D721Med (cell line): Measurements from ENCODE around the gene KRTAP20-3.

Experiments used
- DNase-seq: peaks from one replicate; pipeline ENCODE4 v3.0.0; 2011; ENCODE audit warnings: low spot score; ENCODE audit not compliant: insufficient read length
- FAIRE-seq: peaks from 2 replicates; lab custom pipeline; 2011; peaks lifted over from hg19 to GRCh38; lab: Jason Lieb, UNC
- CTCF ChIP-seq: IDR thresholded peaks from 2 replicates; pipeline ENCODE4 v1.5.1; 2012; ENCODE audit warnings: mild to moderate bottlenecking, control low read depth; ENCODE audit not compliant: insufficient read depth; ENCODE audit errors: missing control alignments

The KRTAP20-3 gene

GRCh38 chr21:30674312-30674711 lies 31.6 kb downstream of the KRTAP20-3 start:
- FAIRE-seq (no peak), DNase-seq (no peak)
- TF ChIP-seq CTCF, result no peak

- DNase-seq (no peak), FAIRE-seq (no peak)
- TF ChIP-seq CTCF, result no peak
Measured at GRCh38 chr21:30676737-30677136, 34.1 kb downstream of the KRTAP20-3 start.

- FAIRE-seq, result no peak
Measured at GRCh38 chr21:30680586-30680985, 37.9 kb downstream of the KRTAP20-3 start.

GRCh38 chr21:30684506-30684905 lies 41.8 kb downstream of the KRTAP20-3 start:
- no peak for TF ChIP-seq CTCF
- DNase-seq (no peak), FAIRE-seq (no peak)

More at GRCh38 chr21:30680586-30680985, 37.9 kb downstream of the KRTAP20-3 start:
- no peak for TF ChIP-seq CTCF
- no peak for DNase-seq

GRCh38 chr21:30689822-30690221 lies 47.2 kb downstream of the KRTAP20-3 start:
- FAIRE-seq (no peak), DNase-seq (no peak)
- TF ChIP-seq CTCF, result no peak
